Nephron (organoid): ENCODE data around the gene DUSP15.

ENCODE experiments used
- H3K27ac Mint-ChIP-seq, 3 experiments: 2 replicates each; pipeline ENCODE4 v1.8.0; 2020; ENCODE audit warnings: mixed read lengths in 3 of 3, mild to moderate bottlenecking in 2 of 3, moderate library complexity in 1 of 3
- H3K27me3 Mint-ChIP-seq: 2 replicates; pipeline ENCODE4 v1.8.0; 2021; ENCODE audit warnings: low read depth, mild to moderate bottlenecking, moderate library complexity, mixed read lengths
- H3K36me3 Mint-ChIP-seq: 2 replicates; pipeline ENCODE4 v1.8.0; 2020; ENCODE audit warnings: low read depth, mixed read lengths
- H3K4me1 Mint-ChIP-seq: 2 replicates; pipeline ENCODE4 v1.8.0; 2020; ENCODE audit warnings: mixed read lengths
- H3K4me3 Mint-ChIP-seq, 3 experiments: 2 replicates each; pipeline ENCODE4 v1.8.0; 2020; ENCODE audit warnings: mild to moderate bottlenecking in 3 of 3, mixed read lengths in 3 of 3, moderate library complexity in 2 of 3
- H3K9me3 Mint-ChIP-seq: 2 replicates; pipeline ENCODE4 v1.8.0; 2020; ENCODE audit warnings: mixed read lengths
- TF ChIP-seq, protein P1 (sequence below), 3 experiments: fragments of 200-600 bp; sonication (generic); IDR thresholded peaks; one replicate each; pipeline ENCODE4 v1.5.0; 2021; ENCODE audit warnings: antibody characterized with exemption in 3 of 3; ENCODE audit not compliant: unreplicated experiment in 3 of 3

The DUSP15 gene

DNA sequence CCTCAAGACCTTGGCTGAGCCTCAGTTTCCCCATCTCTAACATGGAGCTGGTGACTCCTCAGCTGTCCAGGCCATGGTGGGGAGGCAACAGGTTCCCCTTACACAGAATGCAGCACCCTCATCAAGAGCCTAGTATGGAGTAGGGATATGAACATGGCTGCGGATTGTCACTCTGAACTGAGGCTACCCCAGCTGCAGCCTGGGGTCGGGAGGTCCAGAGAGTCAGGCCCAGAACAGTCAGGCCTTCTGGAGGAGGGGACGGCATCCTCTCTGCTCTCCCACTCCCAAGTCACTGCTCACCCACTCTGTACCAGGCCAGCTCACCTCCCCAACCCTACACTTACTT, 23.6 kb downstream of the DUSP15 start:
- H3K36me3 Mint-ChIP-seq = no peaks in the 10 kb centered on the region
- H3K27me3 Mint-ChIP-seq = peaks cover 25% of the 10 kb centered on the region
- no peaks in the 10 kb centered on the region for H3K9me3 Mint-ChIP-seq
- TF ChIP-seq, protein P1, sequence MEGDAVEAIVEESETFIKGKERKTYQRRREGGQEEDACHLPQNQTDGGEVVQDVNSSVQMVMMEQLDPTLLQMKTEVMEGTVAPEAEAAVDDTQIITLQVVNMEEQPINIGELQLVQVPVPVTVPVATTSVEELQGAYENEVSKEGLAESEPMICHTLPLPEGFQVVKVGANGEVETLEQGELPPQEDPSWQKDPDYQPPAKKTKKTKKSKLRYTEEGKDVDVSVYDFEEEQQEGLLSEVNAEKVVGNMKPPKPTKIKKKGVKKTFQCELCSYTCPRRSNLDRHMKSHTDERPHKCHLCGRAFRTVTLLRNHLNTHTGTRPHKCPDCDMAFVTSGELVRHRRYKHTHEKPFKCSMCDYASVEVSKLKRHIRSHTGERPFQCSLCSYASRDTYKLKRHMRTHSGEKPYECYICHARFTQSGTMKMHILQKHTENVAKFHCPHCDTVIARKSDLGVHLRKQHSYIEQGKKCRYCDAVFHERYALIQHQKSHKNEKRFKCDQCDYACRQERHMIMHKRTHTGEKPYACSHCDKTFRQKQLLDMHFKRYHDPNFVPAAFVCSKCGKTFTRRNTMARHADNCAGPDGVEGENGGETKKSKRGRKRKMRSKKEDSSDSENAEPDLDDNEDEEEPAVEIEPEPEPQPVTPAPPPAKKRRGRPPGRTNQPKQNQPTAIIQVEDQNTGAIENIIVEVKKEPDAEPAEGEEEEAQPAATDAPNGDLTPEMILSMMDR (IDR thresholded peaks at IDR 0.05; ENCODE audit: unreplicated experiment in 3 of 3) = no peak
- peaks cover 23% of the 10 kb centered on the region for H3K4me1 Mint-ChIP-seq
- no peak overlapping the region for H3K4me3 Mint-ChIP-seq
- peak overlapping the region in 1 of 3 experiments; percentile 32 for H3K27ac Mint-ChIP-seq

DNA sequence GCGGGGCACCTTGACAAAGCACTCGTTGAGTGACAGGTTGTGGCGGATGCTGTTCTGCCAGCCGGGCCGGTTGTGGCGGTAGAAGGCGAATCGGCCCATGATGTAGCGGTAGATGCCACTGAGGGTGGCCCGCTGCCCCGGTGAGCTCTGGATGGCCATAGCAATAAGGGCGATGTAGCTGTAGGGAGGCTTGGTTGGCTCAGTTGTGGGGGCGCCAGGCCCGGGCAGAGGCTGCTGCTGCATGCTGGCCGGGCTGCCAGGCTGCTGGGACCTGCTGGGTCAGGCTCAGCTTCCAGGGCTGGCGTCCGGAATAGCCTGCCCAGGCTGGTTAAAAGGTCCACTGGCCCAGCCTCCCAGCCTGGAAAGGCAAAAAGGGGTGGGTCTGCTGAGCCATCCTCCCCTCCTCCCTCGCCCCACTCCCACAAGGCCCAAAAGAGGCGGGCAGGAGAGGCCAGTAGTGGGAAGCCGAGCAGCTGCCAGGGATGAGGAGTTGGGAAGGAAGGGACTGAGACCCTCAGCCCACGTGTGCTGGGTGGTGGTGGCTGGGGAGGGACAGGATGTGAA, 24.9 kb downstream of the DUSP15 start, which contains the start of gene FOXS1:
Gene FOXS1, minus strand, starts transcription at position 305 of the 564 bp plus-strand sequence. Its CDS starts 62 bp downstream, at position 243.
- TF ChIP-seq, protein P1 (IDR thresholded peaks at IDR 0.05; ENCODE audit: unreplicated experiment in 3 of 3) = no peak
- peak within 1 kb of the TSS; percentile 97 to 99 (median 97) for H3K27ac Mint-ChIP-seq
- no peaks in the 10 kb centered on the region for H3K36me3 Mint-ChIP-seq
- H3K4me1 Mint-ChIP-seq = peaks cover 31% of the 10 kb centered on the region
- peaks cover 17% of the 10 kb centered on the region for H3K27me3 Mint-ChIP-seq
- no peaks in the 10 kb centered on the region for H3K9me3 Mint-ChIP-seq
- peak within 1 kb of the TSS; percentile 77 to 82 (median 81) for H3K4me3 Mint-ChIP-seq

DNA sequence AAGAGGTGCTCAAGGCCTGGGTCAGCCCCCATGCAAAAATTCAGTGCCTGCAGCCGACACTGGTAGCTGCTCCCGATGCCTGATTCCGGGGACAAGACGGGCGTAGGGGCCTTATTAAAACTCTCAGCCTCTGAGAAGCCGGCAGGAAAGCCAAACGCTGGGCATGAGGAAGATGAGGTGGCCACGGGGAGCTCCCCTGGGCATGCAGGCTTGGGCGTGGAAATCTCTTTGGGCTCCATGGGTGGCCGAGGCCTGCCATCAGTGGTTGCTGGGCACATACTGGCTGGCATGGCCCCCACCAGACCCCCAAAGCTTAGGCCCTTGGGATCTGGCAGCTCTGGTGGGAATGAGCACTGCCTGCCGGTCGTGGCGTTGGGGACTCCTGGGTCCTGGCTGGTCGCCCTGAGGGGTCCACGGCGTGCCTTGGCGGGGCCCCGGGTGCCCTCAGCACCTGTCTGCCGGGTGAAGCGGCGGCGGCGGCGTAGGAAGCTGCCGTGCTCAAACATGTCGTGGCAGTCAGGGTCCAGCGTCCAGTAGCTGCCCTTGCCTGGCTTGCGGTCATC, 25.5 kb downstream of the DUSP15 start:
- H3K36me3 Mint-ChIP-seq = no peaks in the 10 kb centered on the region
- TF ChIP-seq, protein P1 (IDR thresholded peaks at IDR 0.05; ENCODE audit: unreplicated experiment in 3 of 3) = no peak
- peaks cover 31% of the 10 kb centered on the region for H3K4me1 Mint-ChIP-seq
- no peaks in the 10 kb centered on the region for H3K9me3 Mint-ChIP-seq
- H3K4me3 Mint-ChIP-seq = peak overlapping the region in 1 of 3 experiments; percentile 82
- H3K27ac Mint-ChIP-seq = peak overlapping the region; percentile 97 to 99 (median 97)
- peaks cover 12% of the 10 kb centered on the region for H3K27me3 Mint-ChIP-seq

DNA sequence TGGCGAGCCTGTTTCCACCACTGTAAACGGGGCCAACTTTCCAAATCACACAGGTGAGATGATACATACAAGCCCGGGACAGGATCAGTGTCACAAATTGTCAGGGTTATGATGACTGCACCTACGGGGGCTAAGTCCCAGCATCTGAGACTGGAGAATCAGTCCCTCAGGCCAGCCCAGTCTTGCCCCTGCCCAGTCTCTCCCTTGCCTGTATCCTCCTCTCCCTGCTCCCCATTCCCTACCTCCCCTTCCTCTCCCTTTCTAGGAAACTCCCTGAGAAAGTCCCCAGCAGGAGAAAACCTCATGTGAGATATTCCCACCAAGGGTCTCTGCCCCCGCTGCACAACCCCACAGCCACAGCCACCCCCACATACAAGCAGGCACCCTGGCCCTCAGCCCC, 26.4 kb downstream of the DUSP15 start:
- no peaks in the 10 kb centered on the region for H3K9me3 Mint-ChIP-seq

DNA sequence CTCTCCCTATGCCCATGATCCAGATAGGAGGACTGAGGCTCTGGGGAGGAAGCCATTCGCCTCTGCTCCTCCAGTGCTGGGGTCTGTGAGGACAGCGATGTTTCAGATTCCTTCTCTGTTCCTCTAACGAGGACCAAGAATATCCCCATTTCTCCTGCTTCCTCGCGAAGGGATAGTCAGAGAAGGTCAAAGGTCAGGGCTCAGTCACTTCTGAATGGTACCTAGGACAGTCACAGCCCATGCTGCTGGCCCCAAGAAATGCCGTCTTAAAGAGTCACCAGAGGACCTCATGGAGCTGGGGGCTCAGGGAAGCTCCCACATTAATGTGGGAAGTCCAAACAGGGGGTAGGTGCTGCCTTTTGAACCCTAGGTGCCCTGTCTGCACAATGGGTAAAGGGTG, 27.0 kb downstream of the DUSP15 start:
- Mint-ChIP-seq H3K27me3 (peaks cover 6% of the 10 kb centered on the region), H3K9me3 (no peaks in the 10 kb centered on the region), H3K27ac (peak overlapping the region; percentile 97 to 99 (median 97)), H3K4me3 (peak overlapping the region; percentile 77 to 82 (median 81)), H3K36me3 (no peaks in the 10 kb centered on the region), H3K4me1 (peaks cover 31% of the 10 kb centered on the region)
- TF ChIP-seq, protein P1 (IDR thresholded peaks at IDR 0.05; ENCODE audit: unreplicated experiment in 3 of 3) = no peak

More for the DNA sequence above, 26.4 kb downstream of the DUSP15 start:
- TF ChIP-seq, protein P1 (IDR thresholded peaks at IDR 0.05; ENCODE audit: unreplicated experiment in 3 of 3) = no peak
- Mint-ChIP-seq H3K4me3 (peak overlapping the region; percentile 77 to 82 (median 81)), H3K27me3 (peaks cover 8% of the 10 kb centered on the region), H3K27ac (peak overlapping the region; percentile 97 to 99 (median 97)), H3K4me1 (peaks cover 31% of the 10 kb centered on the region), H3K36me3 (no peaks in the 10 kb centered on the region)
